CMK (cell line): ENCODE data around the gene DHX30.
"Not testable (repeated sequence)": the region's sequence is repeated elsewhere in the genome, so short reads cannot be mapped to it uniquely, and the experiment has no call there.

Experiments
- DNase-seq: peaks from one replicate; pipeline ENCODE4 v3.0.0-alpha.2; 2010; ENCODE audit warnings: low read depth

DHX30 gene

GRCh38 chr3:47813551-47814177 is 10.7 kb downstream of the DHX30 start:
- DNase-seq = no peak

GRCh38 chr3:47817609-47818008 is 14.7 kb downstream of the DHX30 start:
- DNase-seq = no peak

GRCh38 chr3:47824541-47825473 is 21.9 kb downstream of the DHX30 start:
- DNase-seq = no peak

- DNase-seq = no peak
Observed at GRCh38 chr3:47825590-47825989, 22.7 kb downstream of the DHX30 start.

DNA sequence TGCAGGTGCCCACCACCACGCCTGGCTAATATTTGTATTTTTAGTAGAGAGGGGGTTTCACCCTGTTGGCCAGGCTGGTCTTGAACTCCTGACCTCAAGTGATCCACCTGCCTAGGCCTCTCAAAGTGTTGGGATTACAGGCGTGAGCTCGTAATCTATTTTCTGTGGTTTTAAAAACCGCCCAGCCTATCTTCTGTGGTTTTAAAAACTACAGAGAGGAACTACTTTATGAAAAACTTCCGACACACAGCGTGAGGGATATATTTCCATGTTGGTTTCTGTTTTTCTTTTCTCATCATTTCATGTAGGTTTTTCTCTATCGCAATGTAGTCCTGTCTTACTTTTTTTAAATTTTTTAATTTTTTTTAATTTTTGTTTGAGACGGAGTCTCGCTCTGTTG is 26.5 kb downstream of the DHX30 start:
- not testable (repeated sequence) for DNase-seq

- DNase-seq = no peak
Observed at GRCh38 chr3:47836986-47837385, 34.0 kb downstream of the DHX30 start.

DNA sequence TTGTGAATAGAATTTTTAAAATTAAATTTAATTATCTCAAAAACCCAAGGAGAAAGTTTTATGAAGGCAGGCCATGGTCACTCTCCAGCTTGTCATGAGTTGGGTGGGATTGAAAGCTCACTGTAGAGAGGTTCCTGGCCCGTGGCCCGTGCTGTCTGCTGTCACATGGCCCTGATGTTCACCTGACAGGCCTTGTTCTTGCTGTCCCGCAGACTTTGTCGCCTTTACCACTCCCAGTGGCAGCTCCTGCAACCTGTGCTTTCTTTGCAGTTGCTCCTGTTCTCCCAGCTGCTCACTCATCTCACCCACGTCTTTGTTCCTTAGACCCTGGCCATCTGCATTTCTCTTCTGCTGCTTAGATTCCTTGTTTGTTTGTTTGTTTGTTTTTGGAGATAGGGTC is 35.6 kb downstream of the DHX30 start:
- no peak for DNase-seq

GRCh38 chr3:47841786-47842349 is 38.9 kb downstream of the DHX30 start:
- no peak for DNase-seq

GRCh38 chr3:47846186-47846879 is 43.4 kb downstream of the DHX30 start:
- no peak for DNase-seq

DNA sequence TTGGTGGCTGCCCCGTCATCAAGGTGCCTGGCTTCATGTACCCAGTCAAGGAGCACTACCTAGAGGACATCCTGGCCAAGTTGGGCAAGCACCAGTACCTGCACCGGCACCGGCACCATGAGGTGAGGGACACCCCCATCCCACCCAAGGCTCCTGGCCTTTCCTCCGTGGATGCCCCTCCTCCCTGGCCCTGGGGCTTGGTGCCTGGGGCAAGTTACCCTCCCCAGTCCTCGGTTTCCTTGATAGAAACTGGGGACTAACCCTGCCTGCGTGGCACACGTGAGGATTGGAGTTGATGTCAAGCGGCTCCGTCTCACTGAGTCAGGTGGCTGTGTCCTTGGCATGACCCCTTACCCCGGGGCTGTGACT is 43.9 kb downstream of the DHX30 start:
- DNase-seq = no peak

- no peak for DNase-seq
Observed at GRCh38 chr3:47847260-47847659, 44.3 kb downstream of the DHX30 start.

DNA sequence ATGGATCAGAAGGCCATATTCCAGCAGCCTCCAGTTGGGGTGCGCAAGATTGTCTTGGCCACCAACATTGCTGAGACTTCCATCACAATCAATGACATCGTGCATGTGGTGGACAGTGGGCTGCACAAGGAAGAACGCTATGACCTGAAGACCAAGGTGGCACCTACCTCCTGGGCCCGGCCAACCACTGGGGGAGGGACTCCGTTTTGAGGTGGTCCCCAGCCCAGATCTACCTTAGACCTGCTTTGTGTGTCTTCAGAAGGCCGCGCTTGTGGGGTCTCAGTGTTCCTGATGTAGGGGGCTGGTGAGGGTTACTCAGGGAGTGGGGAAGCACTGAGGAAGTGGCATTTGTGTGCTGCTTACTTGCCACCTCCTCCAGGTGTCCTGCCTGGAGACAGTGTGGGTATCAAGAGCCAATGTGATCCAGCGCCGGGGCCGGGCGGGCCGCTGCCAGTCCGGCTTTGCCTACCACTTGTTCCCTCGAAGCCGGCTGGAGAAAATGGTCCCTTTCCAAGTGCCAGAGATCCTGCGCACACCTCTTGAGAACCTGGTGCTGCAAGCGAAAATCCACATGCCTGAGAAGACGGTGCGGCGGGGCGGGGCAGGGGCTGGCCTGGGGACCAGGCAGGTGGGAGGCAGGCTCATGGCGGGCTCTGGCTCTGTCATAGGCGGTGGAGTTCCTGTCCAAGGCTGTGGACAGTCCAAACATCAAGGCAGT is 45.0 kb downstream of the DHX30 start:
- DNase-seq = no peak

DNA sequence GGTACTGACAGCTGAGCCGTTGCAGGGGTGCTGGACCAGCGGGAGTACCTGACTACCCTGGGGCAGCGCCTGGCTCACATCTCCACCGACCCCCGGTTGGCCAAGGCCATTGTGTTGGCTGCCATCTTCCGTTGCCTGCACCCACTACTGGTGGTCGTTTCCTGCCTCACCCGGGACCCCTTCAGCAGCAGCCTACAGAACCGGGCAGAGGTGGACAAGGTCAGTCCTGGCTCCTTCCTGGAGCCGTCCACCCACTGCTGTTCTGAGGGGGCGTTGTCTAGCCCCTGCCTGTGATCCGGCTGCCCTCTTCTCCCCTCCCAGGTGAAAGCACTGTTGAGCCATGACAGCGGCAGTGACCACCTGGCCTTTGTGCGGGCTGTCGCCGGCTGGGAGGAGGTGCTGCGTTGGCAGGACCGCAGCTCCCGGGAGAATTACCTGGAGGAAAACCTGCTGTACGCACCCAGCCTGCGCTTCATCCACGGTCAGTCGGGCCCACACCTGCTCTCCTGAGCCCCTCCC is 45.7 kb downstream of the DHX30 start:
- no peak for DNase-seq

- DNase-seq = no peak
Observed at GRCh38 chr3:47849186-47849698, 46.3 kb downstream of the DHX30 start.

- DNase-seq = no peak
Observed at GRCh38 chr3:47849699-47850563, 47.0 kb downstream of the DHX30 start.

GRCh38 chr3:47850564-47851410 is 47.8 kb downstream of the DHX30 start:
- no peak for DNase-seq

DNA sequence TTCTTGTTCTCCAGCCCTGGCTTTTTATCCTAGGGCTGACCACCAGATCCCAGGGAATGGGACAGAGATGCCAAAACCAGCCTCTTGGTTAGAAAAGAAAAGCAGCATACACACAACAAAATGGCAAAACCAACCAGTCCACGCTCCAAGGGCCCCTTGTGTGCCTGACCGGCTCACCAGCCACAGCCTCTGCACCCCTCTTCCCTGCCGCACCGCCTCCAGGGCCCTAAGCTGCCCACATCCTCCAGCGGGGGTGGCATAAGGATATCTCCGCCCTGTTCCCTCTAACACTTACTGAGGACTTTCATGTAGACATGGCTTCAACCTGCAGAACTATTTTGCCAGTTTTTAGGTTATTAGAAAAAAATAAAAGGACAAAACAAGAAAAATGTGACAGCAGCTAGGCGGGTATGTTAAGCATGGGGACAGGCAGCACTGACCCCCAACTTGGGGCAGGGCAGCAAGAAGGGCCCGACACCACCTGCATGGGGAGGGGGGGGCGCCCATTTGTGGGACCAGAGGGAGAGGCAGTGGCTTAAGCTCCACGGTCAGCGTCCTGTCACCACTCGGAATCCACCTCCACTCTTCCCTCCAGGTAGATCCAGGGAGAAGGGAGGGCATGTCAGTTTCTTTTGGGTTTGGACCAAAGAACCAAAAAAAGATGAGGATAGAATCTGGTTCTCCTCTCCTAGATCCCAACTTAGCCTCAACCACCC is 49.1 kb downstream of the DHX30 start:
- DNase-seq = no peak
